ENCODE results near the gene RFTN1.
"Not testable (repeated sequence)": the region's sequence is repeated elsewhere in the genome, so short reads cannot be mapped to it uniquely, and the experiment has no call there.

The RFTN1 gene

DNA sequence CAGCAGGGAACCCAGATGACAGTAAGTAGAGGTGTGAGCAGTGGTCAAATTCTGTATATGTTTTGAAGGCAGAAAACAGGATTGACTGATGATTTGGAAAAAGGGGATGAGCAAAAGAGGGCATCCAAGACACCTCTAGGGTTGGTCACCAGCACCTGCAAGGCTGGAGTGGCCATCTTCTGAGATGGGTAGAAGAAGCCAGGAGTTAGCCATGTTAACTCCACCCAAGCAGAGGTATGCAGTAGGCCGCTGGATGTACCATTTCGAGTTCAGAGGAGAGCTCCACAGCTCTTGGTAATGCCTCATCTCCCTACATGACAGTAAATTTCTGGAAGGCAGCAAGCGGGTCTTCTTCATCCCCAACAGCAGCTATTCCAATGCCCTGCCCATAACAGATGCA lies 7.0 kb downstream of the RFTN1 start:
- DNase-seq, result no peak

GRCh38 chr3:16504692-16505091 lies 8.8 kb downstream of the RFTN1 start:
- no peak for DNase-seq

GRCh38 chr3:16504242-16504641 lies 9.3 kb downstream of the RFTN1 start:
- DNase-seq, result no peak

GRCh38 chr3:16503191-16503776 lies 10.2 kb downstream of the RFTN1 start:
- DNase-seq, result no peak

- DNase-seq, result no peak
These were observed 11.1 kb downstream of the RFTN1 start for GRCh38 chr3:16502347-16502908.

DNA sequence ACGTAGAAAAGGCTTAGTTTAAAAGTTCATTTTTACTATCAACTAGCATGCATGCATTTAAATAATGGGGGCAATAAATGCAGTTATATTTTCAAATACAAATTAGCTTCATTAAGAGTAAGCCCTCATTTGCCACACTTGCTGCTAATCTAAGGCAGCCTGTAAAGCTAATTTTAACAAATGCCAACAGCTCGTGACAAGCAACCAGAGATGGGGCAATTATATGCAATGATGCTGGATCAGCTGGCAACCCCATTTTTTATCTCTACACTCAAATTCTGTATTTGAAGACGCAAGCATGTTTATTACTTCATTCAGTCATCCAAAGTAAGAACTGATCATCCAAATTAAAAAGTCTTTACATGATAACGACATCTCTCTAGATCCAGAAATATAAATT lies 12.1 kb downstream of the RFTN1 start:
- DNase-seq, result no peak

DNA sequence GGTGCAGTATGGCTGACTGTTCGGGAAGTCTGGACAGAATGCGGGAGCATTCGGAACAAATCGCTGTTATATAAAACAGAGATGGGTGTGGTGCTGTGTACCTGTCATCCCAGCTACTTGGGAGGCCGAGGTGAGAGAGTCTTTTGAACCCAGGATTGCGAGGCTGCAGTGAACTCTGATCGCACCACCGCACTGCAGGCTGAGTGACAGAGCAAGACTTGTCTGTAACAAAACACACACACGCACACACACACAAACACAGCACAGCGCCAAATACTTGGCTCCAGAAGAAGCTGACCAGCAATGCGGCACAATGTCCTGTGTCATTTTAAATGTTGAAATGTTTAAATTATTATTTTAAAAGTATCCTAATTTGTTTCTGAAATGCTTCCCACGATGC lies 12.6 kb downstream of the RFTN1 start:
- DNase-seq, result no peak

DNA sequence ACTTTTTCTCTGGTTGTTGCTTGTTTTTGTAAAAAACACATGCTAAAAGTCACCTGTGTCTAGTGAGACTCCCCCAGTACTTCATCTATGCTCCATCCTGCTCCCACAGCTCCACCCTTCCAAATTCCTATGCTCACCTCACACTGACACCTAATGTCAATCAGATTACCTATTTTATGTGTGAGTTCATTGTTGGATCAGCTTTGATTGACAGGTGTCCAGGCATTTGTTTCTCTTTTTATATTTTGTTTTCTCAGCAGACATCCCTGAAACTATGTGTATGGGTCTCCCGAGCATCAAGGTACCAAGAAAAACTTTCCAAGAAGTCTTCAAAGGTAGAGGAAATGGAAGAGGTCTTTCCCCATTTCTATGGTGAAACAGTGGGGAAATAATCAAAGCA lies 13.4 kb downstream of the RFTN1 start:
- no peak for DNase-seq

GRCh38 chr3:16499351-16499750 lies 14.1 kb downstream of the RFTN1 start:
- no peak for DNase-seq

DNA sequence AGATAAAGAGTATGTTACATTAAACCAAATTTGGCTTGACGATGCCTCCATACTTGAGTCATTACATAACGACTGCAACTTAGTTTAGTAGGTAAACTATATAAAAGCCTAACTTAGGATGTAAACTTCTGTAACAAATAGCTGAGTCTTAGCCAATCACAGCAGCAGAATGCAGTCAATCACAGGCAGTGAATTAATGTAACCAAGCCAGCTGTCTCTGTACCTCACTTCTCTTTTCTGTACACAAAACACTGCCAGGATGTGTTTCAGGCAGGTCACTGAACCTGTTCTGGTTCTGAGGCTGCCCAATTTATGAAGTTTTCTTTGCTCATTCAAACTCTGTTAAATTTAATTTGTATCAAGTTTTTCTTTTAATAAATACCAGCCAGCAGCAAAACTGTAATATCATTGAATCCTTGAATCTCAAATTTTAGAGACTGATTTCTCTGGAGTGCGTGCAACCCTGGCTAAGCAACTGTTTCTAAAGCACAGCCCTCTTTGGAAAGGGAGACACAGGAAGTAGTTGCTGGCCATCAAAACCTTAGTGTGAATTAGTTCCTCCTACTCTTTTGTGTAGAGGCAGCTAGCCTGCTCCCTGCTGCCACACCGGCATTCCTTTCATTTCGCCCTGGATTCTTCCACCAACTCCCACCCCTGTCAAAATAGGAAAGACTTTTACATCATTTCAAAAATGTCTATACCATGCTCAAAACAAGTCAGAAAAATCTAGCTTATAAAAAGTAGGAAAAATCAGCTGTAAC lies 15.2 kb downstream of the RFTN1 start:
- no peak for DNase-seq

- DNase-seq, result no peak
These were observed 16.9 kb downstream of the RFTN1 start for GRCh38 chr3:16496408-16497222.

- no peak for DNase-seq
These were observed 17.5 kb downstream of the RFTN1 start for GRCh38 chr3:16496008-16496407.

GRCh38 chr3:16494814-16495431 lies 18.6 kb downstream of the RFTN1 start:
- DNase-seq, result no peak

DNA sequence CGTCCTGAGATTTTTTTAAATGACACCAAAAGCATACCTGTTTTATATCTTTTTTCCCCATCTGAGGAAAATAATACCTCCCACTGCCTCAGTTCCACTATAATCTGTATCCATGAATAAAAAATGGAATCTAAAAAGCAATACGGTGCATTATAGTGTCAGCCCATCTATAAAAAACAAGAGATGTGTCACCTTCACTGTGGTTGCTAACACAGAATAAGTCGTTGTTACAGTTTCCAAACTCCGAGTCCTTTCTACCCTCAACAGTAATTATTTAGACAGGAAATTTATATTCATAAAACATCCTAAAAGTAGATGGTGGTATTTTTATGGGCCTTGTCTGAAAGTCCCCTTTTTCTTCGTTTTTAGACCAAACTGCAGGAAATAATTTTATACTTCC lies 19.4 kb downstream of the RFTN1 start:
- no peak for DNase-seq

GRCh38 chr3:16490062-16490619 lies 23.4 kb downstream of the RFTN1 start:
- DNase-seq, result no peak

- not testable (repeated sequence) for DNase-seq
These were observed 24.0 kb downstream of the RFTN1 start for GRCh38 chr3:16489326-16490061.

- no peak for DNase-seq
These were observed 24.9 kb downstream of the RFTN1 start for GRCh38 chr3:16488637-16489036.

- no peak for DNase-seq
These were observed 25.9 kb downstream of the RFTN1 start for GRCh38 chr3:16487511-16488175.

DNA sequence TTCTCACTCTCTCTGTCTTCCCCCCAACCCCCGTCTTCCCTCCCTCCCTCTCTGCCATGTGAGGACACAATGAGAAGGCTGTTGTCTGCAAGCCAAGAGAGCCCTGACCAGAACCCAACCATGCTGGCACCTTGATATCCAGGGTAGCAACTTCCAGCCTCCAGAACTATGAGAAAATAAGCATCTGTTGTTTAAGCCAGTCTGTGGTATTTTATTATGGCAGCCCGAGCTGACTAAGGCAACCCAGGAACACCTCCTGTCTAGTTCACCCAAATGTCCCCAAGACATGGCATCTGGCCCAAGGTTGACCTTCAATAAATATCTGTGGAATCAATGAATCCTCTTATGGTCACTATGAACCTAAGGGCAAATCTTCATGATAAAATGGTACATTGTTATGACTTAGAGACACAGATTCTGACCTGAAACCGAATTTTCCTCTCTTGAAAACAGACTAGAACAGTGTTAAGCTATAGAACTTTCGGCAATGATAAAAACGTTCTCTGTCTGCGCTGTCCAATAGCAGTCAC lies 26.5 kb downstream of the RFTN1 start:
- DNase-seq, result no peak

DNA sequence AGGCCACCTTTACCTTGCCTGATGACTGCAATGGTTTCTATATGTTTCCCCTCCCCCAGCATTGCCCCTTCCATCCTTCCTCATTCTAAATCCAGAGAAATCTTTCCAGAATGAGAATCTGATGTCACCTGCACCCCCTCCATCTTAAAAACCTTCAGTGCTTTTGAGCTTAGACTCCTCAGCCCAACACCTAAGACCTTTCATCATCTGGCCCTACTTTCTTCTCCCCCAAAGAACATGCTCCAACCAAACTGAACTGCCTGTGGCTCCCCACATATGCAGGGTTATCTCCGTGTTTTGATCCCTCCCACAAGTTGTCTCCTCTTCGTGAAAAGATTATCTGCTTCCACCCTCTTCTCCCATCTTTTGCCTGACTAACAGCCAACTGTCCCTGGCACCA lies 27.3 kb downstream of the RFTN1 start:
- no peak for DNase-seq

DNA sequence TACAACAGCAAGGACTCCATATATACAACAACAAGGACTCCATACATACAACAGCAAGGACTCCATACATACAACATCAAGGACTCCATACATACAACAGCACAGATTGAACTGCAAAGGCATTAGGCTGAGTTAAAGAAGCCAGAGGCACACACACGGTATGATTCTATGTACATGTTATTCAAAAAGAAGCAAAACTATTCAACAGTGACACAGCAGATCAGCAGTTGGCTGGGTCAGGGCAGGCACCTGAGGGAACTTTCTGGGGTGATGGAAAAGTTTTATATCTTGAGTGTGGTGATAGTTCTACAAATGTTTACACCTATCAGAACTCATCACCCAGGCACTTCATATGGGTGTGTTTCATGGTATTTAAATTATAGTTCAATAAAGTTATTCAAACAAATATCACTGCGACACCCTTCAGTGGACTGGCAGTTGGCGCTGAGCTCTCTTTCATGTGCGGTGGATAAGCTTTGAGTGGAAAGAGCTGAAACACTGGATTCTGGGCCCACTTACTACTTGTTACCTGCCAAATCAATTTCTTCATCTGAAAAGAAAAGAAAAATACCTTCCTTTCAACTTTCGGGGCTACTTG lies 28.0 kb downstream of the RFTN1 start:
- no peak for DNase-seq

Data from NCI-H1694 (cell line).